H1 (cell line): ENCODE results near the gene KCNQ1OT1. TPM values are rescaled to one million over a fixed set of nuclear protein-coding genes. Genes with fewer than 3 reads are reported as not detected.

Experiments used
- CTCF ChIA-PET: fragments of 300-600 bp; sonication (Branson Sonifier 250); formaldehyde crosslinking; loops from one replicate; lab custom pipeline; 2021; ENCODE audit not compliant: partially characterized antibody; lab: Charles Lee
- POLR2A ChIA-PET: fragments of 300-600 bp; sonication (Branson Sonifier 250); formaldehyde crosslinking; loops from one replicate; lab custom pipeline; 2021; ENCODE audit warnings: inconsistent platforms; ENCODE audit not compliant: partially characterized antibody; lab: Charles Lee
- DNase-seq, 2 experiments: peaks; one replicate each; pipeline versions ENCODE4 v3.0.0 to v3.0.0-alpha.2; 2010 to 2022; ENCODE audit warnings: low spot score in 2 of 2, low read depth in 1 of 2, mixed read lengths in 1 of 2
- FAIRE-seq: peaks from 2 replicates; lab custom pipeline; 2011; peaks lifted over from hg19 to GRCh38; lab: Jason Lieb, UNC
- H2AFZ ChIP-seq: 2 replicates; pipeline ENCODE4 v1.8.1; 2012; ENCODE audit warnings: low read length, inconsistent platforms
- H2AK5ac ChIP-seq: 2 replicates; pipeline ENCODE4 v1.6.1; 2013; ENCODE audit warnings: low read depth, low read length
- H2BK120ac ChIP-seq: replicated peaks from 2 replicates; pipeline ENCODE3; 2013; ENCODE audit warnings: low read depth, low read length, inconsistent platforms
- H2BK12ac ChIP-seq: 2 replicates; pipeline ENCODE4 v1.6.1; 2013; ENCODE audit warnings: low read depth, low read length
- H2BK15ac ChIP-seq: 2 replicates; pipeline ENCODE4 v1.6.1; 2013; ENCODE audit warnings: low read length
- H2BK20ac ChIP-seq: 2 replicates; pipeline ENCODE4 v1.6.1; 2013; ENCODE audit warnings: low read length
- H2BK5ac ChIP-seq: 2 replicates; pipeline ENCODE4 v1.6.1; 2013; ENCODE audit warnings: low read depth, low read length
- H3K14ac ChIP-seq: 2 replicates; pipeline ENCODE4 v1.6.1; 2013; ENCODE audit warnings: inconsistent platforms; ENCODE audit not compliant: insufficient read length
- H3K18ac ChIP-seq: 2 replicates; pipeline ENCODE4 v1.6.1; 2013; ENCODE audit warnings: low read length; ENCODE audit errors: extremely low read depth
- H3K23ac ChIP-seq: 2 replicates; pipeline ENCODE4 v1.6.1; 2013; ENCODE audit warnings: inconsistent platforms; ENCODE audit not compliant: insufficient read length
- H3K23me2 ChIP-seq: 2 replicates; pipeline ENCODE4 v1.6.1; 2013; ENCODE audit warnings: low read depth, low read length
- H3K27ac ChIP-seq: 2 replicates; pipeline ENCODE4 v1.6.1; 2011; ENCODE audit warnings: low read depth, low read length, inconsistent platforms
- H3K27me3 ChIP-seq, 4 experiments: replicated peaks in 1 of 4; 1 replicate in 1 of 4; 2 replicates in 3 of 4; pipeline versions ENCODE4 v1.6.1 to v1.8.1; 2011 to 2013; ENCODE audit warnings: low read length in 3 of 4, mild to moderate bottlenecking in 3 of 4, inconsistent platforms in 2 of 4, mixed read lengths in 2 of 4, moderate library complexity in 1 of 4; ENCODE audit not compliant: control insufficient read depth in 3 of 4, insufficient read depth in 3 of 4; ENCODE audit errors: extremely low read depth in 1 of 4
- H3K36me3 ChIP-seq, 4 experiments: 2 replicates each; pipeline versions ENCODE4 v1.6.1 to v1.8.1; 2011 to 2013; ENCODE audit warnings: mild to moderate bottlenecking in 4 of 4, low read length in 3 of 4, moderate library complexity in 2 of 4, control low read depth in 1 of 4, inconsistent platforms in 1 of 4; ENCODE audit not compliant: insufficient read depth in 4 of 4, control insufficient read depth in 2 of 4
- H3K4ac ChIP-seq: replicated peaks from 2 replicates; pipeline ENCODE3; 2013; ENCODE audit warnings: low read length, low read depth, mixed read lengths, inconsistent platforms; ENCODE audit not compliant: insufficient read length
- H3K4me1 ChIP-seq, 4 experiments: replicated peaks in 1 of 4; 1 replicate in 1 of 4; 2 replicates in 3 of 4; pipeline versions ENCODE4 v1.6.1 to v1.8.1; 2011 to 2013; ENCODE audit warnings: low read length in 3 of 4, inconsistent platforms in 2 of 4, mixed read lengths in 1 of 4; ENCODE audit not compliant: insufficient read depth in 4 of 4, control insufficient read depth in 3 of 4
- H3K4me2 ChIP-seq, 2 experiments: 2 replicates each; pipeline versions ENCODE4 v1.6.1 to v1.8.1; 2011 to 2013; ENCODE audit warnings: low read depth in 2 of 2, low read length in 2 of 2, control low read depth in 1 of 2, inconsistent platforms in 1 of 2, mild to moderate bottlenecking in 1 of 2; ENCODE audit not compliant: insufficient read depth in 1 of 2
- H3K4me3 ChIP-seq, 4 experiments: fragments of 200-600, 300-600 bp in 1 of 4; sonication (generic), shearing (Covaris generic), sonication (Bioruptor Twin) in 1 of 4; 2 replicates each; pipeline versions ENCODE4 v1.5.1 to v1.8.1; 2011 to 2016; ENCODE audit warnings: low read length in 4 of 4, low read depth in 3 of 4, control low read depth in 2 of 4, inconsistent platforms in 2 of 4, mild to moderate bottlenecking in 2 of 4, mixed read lengths in 1 of 4, moderate library complexity in 1 of 4; ENCODE audit not compliant: insufficient read depth in 2 of 4; ENCODE audit errors: extremely low read depth in 1 of 4
- H3K56ac ChIP-seq: replicated peaks from 2 replicates; pipeline ENCODE3; 2013; ENCODE audit warnings: low read depth, mild to moderate bottlenecking, mixed read lengths, low read length, inconsistent platforms; ENCODE audit not compliant: insufficient read length
- H3K79me1 ChIP-seq: 2 replicates; pipeline ENCODE4 v1.6.1; 2013; ENCODE audit warnings: low read depth, low read length, control low read depth
- H3K79me2 ChIP-seq, 2 experiments: 2 replicates each; pipeline versions ENCODE4 v1.6.1 to v1.8.1; 2012 to 2013; ENCODE audit warnings: low read length in 2 of 2, mild to moderate bottlenecking in 2 of 2, inconsistent platforms in 1 of 2; ENCODE audit not compliant: insufficient read depth in 2 of 2, control insufficient read depth in 1 of 2
- H3K9ac ChIP-seq, 4 experiments: replicated peaks in 1 of 4; 1 replicate in 1 of 4; 2 replicates in 3 of 4; pipeline versions ENCODE4 v1.6.1 to v1.8.1; 2011 to 2013; ENCODE audit warnings: low read depth in 3 of 4, low read length in 3 of 4, control low read depth in 2 of 4, mild to moderate bottlenecking in 2 of 4, moderate library complexity in 2 of 4, inconsistent platforms in 1 of 4; ENCODE audit errors: extremely low read depth in 1 of 4
- H3K9me3 ChIP-seq, 2 experiments: 2 replicates each; pipeline versions ENCODE4 v1.6.1 to v1.8.1; 2012 to 2013; ENCODE audit warnings: mild to moderate bottlenecking in 2 of 2, moderate library complexity in 2 of 2, control low read depth in 1 of 2, inconsistent platforms in 1 of 2, low read depth in 1 of 2, low read length in 1 of 2, mixed read lengths in 1 of 2; ENCODE audit not compliant: insufficient read depth in 2 of 2
- H4K20me1 ChIP-seq, 2 experiments: replicated peaks in 1 of 2; 2 replicates each; pipeline versions ENCODE3 to v1.8.1; 2011 to 2013; ENCODE audit warnings: inconsistent platforms in 2 of 2, low read length in 2 of 2, mild to moderate bottlenecking in 1 of 2; ENCODE audit not compliant: insufficient read depth in 2 of 2, control insufficient read depth in 1 of 2
- H4K5ac ChIP-seq: 2 replicates; pipeline ENCODE4 v1.6.1; 2013; ENCODE audit warnings: low read length, low read depth, mixed read lengths, inconsistent platforms; ENCODE audit not compliant: insufficient read length
- H4K8ac ChIP-seq: 2 replicates; pipeline ENCODE4 v1.8.0; 2013; ENCODE audit warnings: mild to moderate bottlenecking, moderate library complexity, low read length, inconsistent platforms; ENCODE audit not compliant: insufficient read depth; ENCODE audit errors: extremely low read depth
- H4K91ac ChIP-seq: replicated peaks from 2 replicates; pipeline ENCODE3; 2013; ENCODE audit warnings: low read length, mixed read lengths, inconsistent platforms; ENCODE audit not compliant: insufficient read length
- BACH1 ChIP-seq: IDR thresholded peaks from 2 replicates; pipeline ENCODE4 v1.6.1; 2012; ENCODE audit warnings: low read length, improper control_type of control experiment
- CEBPB ChIP-seq: IDR thresholded peaks from 2 replicates; pipeline ENCODE4 v1.6.1; 2012; ENCODE audit warnings: low read depth, low read length
- NANOG ChIP-seq: IDR thresholded peaks from 2 replicates; pipeline ENCODE4 v1.6.1; 2011; ENCODE audit warnings: low read length, low read depth, mild to moderate bottlenecking, inconsistent platforms; ENCODE audit not compliant: insufficient read depth, poor library complexity, severe bottlenecking
- RFX5 ChIP-seq: IDR thresholded peaks from 2 replicates; pipeline ENCODE4 v1.6.1; 2011; ENCODE audit warnings: low read depth, low read length, improper control_type of control experiment, borderline replicate concordance
- WGBS, 2 experiments: shearing (Covaris generic) in 1 of 2; methylation state at CpG; one replicate each; pipeline versions ENCODE4 v1.1.6 to v1.1.7; 2013 to 2015; ENCODE audit warnings: low lambda C conversion rate in 2 of 2, mixed read lengths in 2 of 2, inconsistent platforms in 1 of 2, low coverage in 1 of 2, missing lambda C conversion rate in 1 of 2; ENCODE audit not compliant: insufficient replicate concordance in 2 of 2, insufficient coverage in 1 of 2, insufficient read length in 1 of 2; ENCODE audit errors: extremely low coverage in 1 of 2, missing lambda C conversion rate in 1 of 2; 5-methylcytosine and 5-hydroxymethylcytosine counted together
- polyA plus RNA-seq, 7 experiments: library from polyadenylated mRNA; depleted of rRNA in 3 of 7; stranded (reverse) in 5 of 7; unstranded in 2 of 7; fragments of >200 nt in 5 of 7; fragments of 200-250 nt in 2 of 7; gene quantifications; 1 replicate in 5 of 7; 2 replicates in 1 of 7; 4 replicates in 1 of 7; pipeline versions ENCODE4 v1.2.1 to v1.2.3, GENCODE V29; 2011 to 2013; ENCODE audit warnings: missing spikeins in 2 of 7, mixed read lengths in 2 of 7
- total RNA-seq: library from RNA; stranded (reverse); fragmentation: NEBNext Ultra II Directional; extraction: Animal tissue kit (Norgen Biotek cat#: 25700); gene quantifications from 2 replicates; pipeline ENCODE4 v1.2.1, GENCODE V29; 2021

The KCNQ1OT1 gene
- total and polyA plus RNA-seq, 2 of the 8 experiments (the other 6 are each of a cell fraction or from before 2014, with no cell fraction given) = 0.21 to 1.2 TPM

GRCh38 chr11:2578929-2579270 lies 120.9 kb downstream of the KCNQ1OT1 start:
- H2BK12ac ChIP-seq = 0 out of 2 replicates have a peak overlapping the region, but pooled peaks have one; percentile 17
- H2BK120ac ChIP-seq = no peak overlapping the region
- H3K27me3 ChIP-seq = peaks cover 5 to 61% (median 38%) of the 10 kb centered on the region in 4 experiments
- no peak overlapping the region for H2BK5ac ChIP-seq
- H4K20me1 ChIP-seq = peaks cover 3% of the 10 kb centered on the region in 2 experiments
- no peak overlapping the region for H3K4me3 ChIP-seq
- no peak overlapping the region for H3K4ac ChIP-seq
- H3K9me3 ChIP-seq = no peaks in the 10 kb centered on the region
- no peak overlapping the region for H3K18ac ChIP-seq
- no peak overlapping the region for H3K23ac ChIP-seq
- no peaks in the 10 kb centered on the region for H3K36me3 ChIP-seq
- H2AFZ ChIP-seq = no peak overlapping the region
- H3K23me2 ChIP-seq = no peaks in the 10 kb centered on the region; the same call in 1 of the 2 replicates
- H3K79me1 ChIP-seq = no peaks in the 10 kb centered on the region
- H4K91ac ChIP-seq = no peak overlapping the region
- FAIRE-seq (no peak), DNase-seq (no peak)
- peaks cover 0 to 5% (median 0%) of the 10 kb centered on the region in 4 experiments; a peak in 4 of 7 replicates for H3K4me1 ChIP-seq
- no peaks in the 10 kb centered on the region for H3K79me2 ChIP-seq
- no peak overlapping the region for H2AK5ac ChIP-seq
- no peak overlapping the region for H3K56ac ChIP-seq
- H3K27ac ChIP-seq = no peak overlapping the region; the same call in 1 of the 2 replicates
- no peak overlapping the region for H2BK20ac ChIP-seq
- H4K8ac ChIP-seq = no peak overlapping the region
- H3K14ac ChIP-seq = no peak overlapping the region
- TF ChIP-seq RFX5 = no peak
- TF ChIP-seq BACH1 = no peak
- TF ChIP-seq CEBPB = no peak
- no peak for TF ChIP-seq NANOG
- TF ChIP-seq, all 59 proteins: peak for 0
- H4K5ac ChIP-seq = no peak overlapping the region
- POLR2A ChIA-PET = no interaction called here
- H3K9ac ChIP-seq = no peak overlapping the region
- CTCF ChIA-PET = interaction anchor here (0.9 to 1.8 kb wide), 4 partner anchors 10 to 306 kb away, joined by 3 to 8 read pairs (median 3); partner anchors contain the start of gene CDKN1C
- WGBS, 2 experiments = 75% methylated on average over 6 of the region's 7 CpGs; no CpG with 5 or more reads in 1 of the 2 experiments
- H2BK15ac ChIP-seq = no peak overlapping the region
- H3K4me2 ChIP-seq = no peak overlapping the region
